Stimulated activated CD4-positive, alpha-beta T cell treated with anti-CD3 and anti-CD28 coated beads, Interleukin-1b, Interleukin-23, amount 100 ng/mL, for 24 hours (primary cell): ENCODE results near the gene FREM2.
A peak's percentile ranks its signal among the peaks of the same experiment; 100 is the strongest.

Experiments used
- DNase-seq, 4 experiments: peaks; one replicate each; pipeline ENCODE4 v3.0.0-alpha.2; 2020; ENCODE audit warnings: low read depth in 4 of 4, low spot score in 1 of 4

Gene FREM2

DNA sequence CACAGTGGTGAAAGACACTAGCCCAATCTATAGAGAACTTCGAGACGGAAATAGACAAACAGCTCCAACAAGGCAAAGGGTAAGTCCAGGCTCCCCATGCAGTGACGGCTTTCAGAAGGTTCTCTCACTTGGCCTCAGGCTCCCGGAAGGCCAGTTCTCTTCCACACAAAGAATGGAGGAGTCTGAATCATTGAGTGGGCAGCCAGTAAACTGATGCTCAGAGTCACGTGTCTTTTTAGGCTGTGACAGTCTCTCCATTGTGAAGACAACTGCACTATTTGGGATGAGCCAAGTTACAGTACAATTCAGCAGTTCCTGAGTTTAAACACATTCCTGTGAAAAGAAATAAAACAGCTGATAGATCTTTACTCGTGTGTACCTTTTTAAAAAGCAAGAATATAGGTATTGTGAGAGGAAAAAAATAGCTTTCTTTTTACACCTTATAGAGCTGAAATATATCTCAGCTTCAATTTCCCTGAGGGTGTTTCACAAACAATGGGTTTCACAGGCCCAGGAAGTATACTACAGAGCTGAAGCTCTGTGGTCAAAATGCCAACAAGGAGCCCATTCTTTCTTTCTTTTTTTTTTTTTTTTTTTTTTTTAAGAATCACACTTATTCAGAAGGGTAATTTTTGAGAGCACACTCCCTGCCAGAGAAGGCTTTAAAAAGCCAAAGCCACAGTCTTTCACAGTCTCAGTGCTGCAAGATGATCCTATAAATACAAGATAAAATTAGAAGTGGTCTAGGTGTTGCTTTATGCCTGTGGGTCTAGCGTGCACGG lies 135.1 kb downstream of the FREM2 start:
- DNase-seq: no peak

DNA sequence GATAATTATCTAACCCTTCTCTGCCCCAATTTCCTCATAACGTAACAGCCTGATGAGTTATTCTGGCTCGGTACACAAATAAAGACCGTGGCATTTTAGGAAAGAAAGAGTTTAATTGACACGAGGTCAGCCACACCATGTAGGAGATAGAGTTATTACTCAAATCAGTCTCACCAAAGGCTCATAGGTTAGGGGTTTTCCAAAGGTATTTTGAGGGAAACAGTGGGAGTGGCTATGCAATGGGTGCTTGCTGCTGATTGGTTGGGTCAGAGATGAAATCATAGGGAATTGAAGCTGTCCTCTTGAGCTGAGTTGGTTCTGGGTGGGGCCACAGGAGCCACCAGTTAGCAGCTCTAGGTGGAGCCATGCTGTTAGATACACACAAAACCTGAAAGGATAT lies 137.5 kb downstream of the FREM2 start:
- DNase-seq: peak in 1 of 4 experiments; percentile 1

- DNase-seq: no peak
Observed at GRCh38 chr13:38826182-38826813, 139.4 kb downstream of the FREM2 start.

DNA sequence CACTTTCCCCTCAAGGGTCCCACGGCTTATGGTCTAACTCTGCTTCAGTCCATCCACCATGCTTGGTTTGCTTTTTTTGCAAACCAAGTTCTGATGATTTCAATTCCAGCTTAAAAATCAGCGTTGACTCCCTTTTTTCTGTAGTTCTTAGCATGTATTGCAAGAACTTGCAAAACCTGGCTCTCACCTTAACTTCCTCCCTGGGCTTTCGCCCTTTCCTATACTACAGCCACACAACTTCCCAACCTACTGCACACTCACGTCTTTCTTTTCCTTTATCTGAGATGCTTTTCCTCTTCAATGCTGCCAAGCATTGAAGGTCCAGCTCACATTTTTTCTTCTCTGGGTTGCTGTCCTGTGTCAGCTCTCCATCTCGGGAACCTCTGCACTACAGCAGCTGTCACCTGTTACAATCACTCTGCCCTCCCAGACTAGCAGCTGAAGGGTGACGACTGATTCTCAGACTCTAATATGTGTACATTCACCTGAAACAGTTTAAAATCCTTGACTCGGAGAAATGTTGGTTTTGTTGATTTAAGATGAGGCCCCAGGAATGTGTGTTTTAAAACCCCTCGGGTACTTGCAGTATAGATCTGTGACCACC lies 143.7 kb downstream of the FREM2 start:
- DNase-seq: no peak

DNA sequence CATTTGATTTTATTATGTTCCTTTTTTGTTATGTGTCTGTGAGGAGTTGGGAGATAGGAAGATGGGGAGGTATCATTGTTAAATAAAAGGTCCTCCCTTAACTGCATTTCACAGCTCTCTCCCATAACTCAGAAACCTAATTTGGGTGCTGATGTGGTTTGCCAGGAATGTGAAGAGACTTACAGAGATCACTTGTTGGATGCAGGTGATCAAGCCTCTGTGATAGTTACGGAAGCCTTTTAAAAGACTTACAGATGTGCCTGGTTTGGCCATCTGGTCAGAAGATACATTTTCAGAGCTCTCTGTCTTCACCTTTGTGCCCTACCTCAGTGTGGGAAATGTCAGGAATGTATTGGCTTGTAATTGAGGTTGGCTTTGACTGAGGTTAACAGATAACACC lies 157.7 kb downstream of the FREM2 start:
- DNase-seq: no peak

GRCh38 chr13:38848360-38848759 lies 161.5 kb downstream of the FREM2 start:
- DNase-seq: no peak

DNA sequence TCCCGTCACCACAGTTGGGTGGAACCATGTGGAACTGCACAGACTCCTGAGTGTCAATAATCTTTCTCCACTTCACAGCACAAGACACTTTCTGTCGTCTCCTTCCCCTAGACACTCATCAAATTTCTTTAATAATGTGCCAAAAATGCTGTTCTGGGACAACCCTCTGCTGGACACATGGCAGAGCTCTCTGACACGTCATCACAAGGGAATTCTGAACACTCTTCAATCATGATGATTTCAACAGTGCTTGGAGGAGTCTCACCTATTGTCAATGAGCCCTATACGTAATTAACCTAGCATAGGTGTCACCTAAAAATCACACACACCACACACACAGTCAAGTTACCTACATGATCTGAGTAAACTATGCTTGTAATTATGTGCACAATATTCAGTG lies 162.4 kb downstream of the FREM2 start:
- DNase-seq: no peak

- no peak for DNase-seq
Observed at GRCh38 chr13:38850868-38851626, 164.2 kb downstream of the FREM2 start.

DNA sequence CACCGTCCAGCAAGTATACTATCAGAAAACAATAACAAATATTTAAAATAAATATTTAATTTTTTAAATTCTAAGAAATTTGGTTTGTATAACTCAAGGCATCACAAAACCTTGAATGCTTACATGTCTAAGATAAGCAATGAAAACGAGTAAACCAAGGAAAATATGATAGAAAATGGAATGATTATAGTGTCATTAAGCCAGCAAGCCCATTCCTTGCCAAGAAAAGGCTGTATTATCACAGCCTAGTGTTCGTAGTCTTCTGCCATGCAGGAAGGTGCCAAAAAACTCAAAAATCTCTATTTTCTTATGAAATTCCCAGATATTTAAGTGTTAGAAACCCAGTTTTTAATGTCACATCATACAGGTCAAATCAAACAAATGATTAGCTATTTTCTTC lies 167.3 kb downstream of the FREM2 start:
- DNase-seq: no peak

DNA sequence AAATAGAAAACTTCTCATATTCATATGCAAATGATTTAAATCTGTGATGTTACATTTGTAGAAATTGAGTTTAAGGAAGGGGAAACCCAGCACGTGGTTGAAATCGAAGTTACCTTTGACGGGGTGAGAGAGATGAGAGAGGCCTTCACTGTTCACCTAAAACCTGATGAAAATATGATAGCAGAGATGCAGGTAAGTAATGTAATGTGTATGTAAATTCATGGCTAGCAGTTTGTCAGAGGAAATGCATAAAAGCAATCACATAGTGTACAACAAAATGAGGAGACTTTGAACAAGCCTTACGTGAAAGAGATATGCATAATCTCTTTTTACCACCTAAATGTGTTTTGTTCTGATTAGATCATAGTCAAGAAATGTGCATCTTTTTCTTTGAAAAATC lies 169.2 kb downstream of the FREM2 start:
- no peak for DNase-seq

- DNase-seq: no peak
Observed at GRCh38 chr13:38862443-38862842, 175.6 kb downstream of the FREM2 start.

GRCh38 chr13:38863536-38863935 lies 176.7 kb downstream of the FREM2 start:
- no peak for DNase-seq

GRCh38 chr13:38866649-38867048 lies 179.8 kb downstream of the FREM2 start:
- no peak for DNase-seq

DNA sequence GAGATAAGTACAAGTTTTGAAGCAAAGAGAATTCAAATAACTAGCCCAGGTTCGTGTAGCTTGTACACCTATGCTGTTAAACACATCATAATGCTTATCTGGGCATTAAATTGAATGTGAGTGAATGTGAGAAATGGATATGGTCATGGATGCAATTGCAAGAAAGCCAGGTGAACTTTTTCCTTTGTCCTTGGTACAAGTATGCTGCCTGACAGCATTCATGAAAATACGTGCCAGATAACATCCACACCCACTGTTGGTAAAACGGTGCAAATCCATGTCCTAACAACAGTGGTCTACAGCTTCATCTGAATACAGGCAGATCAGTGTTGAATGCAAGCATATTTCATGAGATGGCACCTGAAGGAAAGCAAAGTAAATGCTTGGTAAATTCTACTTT lies 181.5 kb downstream of the FREM2 start:
- no peak for DNase-seq

DNA sequence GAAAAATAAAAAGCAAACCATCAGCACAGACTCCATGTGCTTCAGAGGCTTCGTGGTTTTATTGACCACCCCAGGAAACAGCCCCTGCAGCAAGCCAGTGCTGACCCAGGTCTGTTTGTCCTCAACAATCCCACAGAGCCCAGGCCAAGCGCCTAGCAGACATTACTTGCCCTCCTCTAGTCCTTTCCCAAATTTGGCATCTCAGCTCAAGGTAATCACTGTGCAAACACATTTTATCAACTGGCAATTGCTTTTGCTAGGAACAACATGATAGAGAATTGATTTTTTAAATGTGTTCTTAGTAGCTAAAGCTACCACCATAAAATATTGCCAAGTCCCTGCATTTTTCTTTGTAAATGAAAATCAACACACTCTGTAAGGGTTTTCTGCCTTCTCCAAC lies 182.0 kb downstream of the FREM2 start:
- no peak for DNase-seq

GRCh38 chr13:38871275-38871674 lies 184.4 kb downstream of the FREM2 start:
- no peak for DNase-seq

DNA sequence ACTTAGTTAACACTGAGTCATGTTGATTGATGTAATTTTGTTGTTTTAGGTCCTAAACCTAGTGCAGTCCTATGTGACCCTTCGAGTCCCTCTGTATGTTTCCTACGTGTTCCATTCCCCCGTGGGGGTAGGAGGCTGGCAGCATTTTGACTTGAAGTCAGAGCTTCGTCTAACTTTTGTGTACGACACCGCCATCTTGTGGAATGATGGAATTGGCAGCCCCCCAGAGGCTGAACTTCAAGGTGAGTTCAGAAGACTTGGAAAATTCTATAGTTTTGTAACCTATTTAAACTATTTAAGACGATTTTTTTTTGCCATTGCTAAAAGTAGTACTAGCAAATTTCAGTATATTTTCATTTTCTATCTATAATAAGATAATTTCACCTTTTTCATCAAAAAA lies 185.8 kb downstream of the FREM2 start:
- peak in 3 of 4 experiments; percentile 1 to 17 (median 12) for DNase-seq

DNA sequence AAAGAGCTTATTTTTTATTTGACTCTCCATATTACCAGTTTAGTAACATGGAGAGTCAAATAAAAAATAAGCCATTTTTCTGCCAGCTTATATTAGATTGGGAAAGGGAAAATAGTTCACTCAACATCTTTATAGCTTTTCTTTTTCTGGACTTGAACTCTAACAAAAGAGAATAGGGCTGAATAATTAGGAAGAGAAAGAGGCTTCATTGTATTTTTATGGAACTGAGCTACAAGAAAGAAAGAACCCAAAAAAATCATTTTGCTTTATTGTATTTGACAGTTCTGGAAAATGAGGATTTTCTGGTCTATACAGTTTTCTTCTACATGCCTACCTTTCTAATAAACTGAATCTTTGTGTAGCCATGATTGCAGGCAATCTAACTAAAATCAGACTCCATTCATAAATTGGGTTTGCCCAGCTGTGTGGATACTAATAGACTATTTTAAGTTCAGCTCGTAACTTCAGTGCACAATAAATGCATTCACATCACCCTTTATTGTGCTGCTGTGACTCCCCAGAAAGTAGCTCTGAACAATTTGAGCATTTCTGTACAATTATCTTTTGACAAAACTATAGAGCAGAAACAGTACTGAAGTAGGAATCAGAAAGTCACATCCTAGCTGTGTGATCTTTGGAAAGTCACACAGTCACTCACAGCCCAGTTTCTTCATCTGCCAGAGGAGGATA lies 188.5 kb downstream of the FREM2 start:
- DNase-seq: no peak

DNA sequence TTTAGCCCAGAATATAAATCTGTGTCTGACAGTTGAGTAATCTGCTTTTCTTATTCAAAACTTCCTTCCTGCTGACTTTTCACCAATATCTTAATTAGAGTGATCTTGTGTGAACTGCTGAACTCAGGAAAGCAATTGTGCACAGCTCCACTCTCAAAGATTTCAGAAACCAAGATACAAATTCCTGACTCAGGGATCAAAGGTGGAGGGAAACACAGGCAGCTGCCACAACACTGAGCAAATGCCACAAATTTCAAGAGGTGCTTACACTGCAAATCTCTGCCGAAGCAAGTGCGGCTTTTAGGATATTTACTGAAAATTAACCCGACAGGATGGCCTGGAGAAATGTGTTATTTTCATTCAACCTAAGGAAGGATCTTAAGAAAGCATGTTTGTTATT lies 192.4 kb downstream of the FREM2 start:
- no peak for DNase-seq

DNA sequence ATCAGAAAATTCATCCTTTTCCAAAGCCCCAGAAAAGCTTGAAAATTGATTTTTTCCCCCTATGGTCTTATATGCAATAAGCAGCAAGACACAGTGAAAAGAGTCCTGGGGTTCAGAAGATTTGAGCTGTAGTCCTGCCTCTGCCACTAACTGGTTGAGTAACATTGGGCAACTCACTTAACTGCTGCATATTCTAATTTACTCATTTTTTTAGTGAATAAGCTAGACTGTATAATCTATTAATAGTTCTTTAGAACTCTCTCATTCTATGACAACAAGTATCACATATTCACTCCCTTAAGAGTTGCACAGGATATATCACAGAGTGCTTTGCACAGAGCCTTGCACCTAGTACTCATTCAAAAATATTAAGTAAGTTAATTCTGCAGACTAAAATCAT lies 192.9 kb downstream of the FREM2 start:
- no peak for DNase-seq

DNA sequence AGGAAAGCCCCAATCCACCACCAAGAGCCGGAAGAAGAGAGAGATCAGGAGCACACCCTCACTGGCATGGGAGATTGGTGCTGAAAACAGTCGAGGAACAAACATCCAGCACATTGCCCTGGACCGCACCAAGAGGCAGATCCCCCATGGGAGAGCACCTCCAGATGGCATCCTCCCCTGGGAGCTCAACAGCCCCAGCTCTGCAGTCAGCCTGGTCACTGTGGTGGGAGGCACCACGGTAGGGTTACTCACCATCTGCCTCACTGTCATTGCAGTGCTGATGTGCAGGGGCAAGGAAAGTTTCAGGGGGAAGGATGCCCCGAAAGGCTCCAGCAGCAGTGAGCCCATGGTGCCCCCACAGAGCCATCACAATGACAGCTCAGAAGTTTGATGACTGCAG lies 193.5 kb downstream of the FREM2 start:
- no peak for DNase-seq
